OCI-LY1 (cell line): ENCODE data around the gene ELK4.

Experiments
- H2AFZ ChIP-seq: fragments of 200-600 bp; sonication (generic), shearing (Covaris generic); 2 replicates; pipeline ENCODE4 v1.6.0; 2014; ENCODE audit warnings: antibody characterized with exemption, mild to moderate bottlenecking, low read length
- H3F3A ChIP-seq: fragments of 200-600 bp; sonication (generic), shearing (Covaris generic); 2 replicates; pipeline ENCODE4 v1.6.0; 2014; ENCODE audit warnings: mild to moderate bottlenecking, antibody characterized with exemption, low read length, moderate library complexity; ENCODE audit not compliant: insufficient read depth
- H3K27ac ChIP-seq: fragments of 200-600 bp; sonication (generic); 2 replicates; pipeline ENCODE4 v1.5.1; 2014; ENCODE audit warnings: low read length, mixed run types, mild to moderate bottlenecking, low read depth; ENCODE audit not compliant: poor library complexity, severe bottlenecking
- H3K27me3 ChIP-seq: fragments of 200-600 bp; sonication (generic); 2 replicates; pipeline ENCODE4 v1.6.0; 2014; ENCODE audit warnings: antibody characterized with exemption, mild to moderate bottlenecking, low read length, moderate library complexity; ENCODE audit not compliant: insufficient read depth
- H3K36me3 ChIP-seq: fragments of 200-600 bp; sonication (generic); 2 replicates; pipeline ENCODE4 v1.6.1; 2014; ENCODE audit warnings: mild to moderate bottlenecking, antibody characterized with exemption, low read length, moderate library complexity, mixed read lengths; ENCODE audit not compliant: insufficient read depth
- H3K4me1 ChIP-seq: fragments of 200-600 bp; sonication (generic); 2 replicates; pipeline ENCODE4 v1.5.1; 2014; ENCODE audit warnings: mild to moderate bottlenecking, low read length, moderate library complexity; ENCODE audit not compliant: insufficient read depth, severe bottlenecking
- H3K4me2 ChIP-seq: fragments of 200-600 bp; sonication (generic), shearing (Covaris generic); 2 replicates; pipeline ENCODE4 v1.6.1; 2014; ENCODE audit warnings: low read length
- H3K4me3 ChIP-seq: fragments of 200-600 bp; sonication (generic); 2 replicates; pipeline ENCODE4 v1.5.1; 2014; ENCODE audit warnings: low read length, low read depth, mild to moderate bottlenecking, mixed read lengths; ENCODE audit not compliant: poor library complexity, severe bottlenecking
- H3K79me2 ChIP-seq: fragments of 200-600 bp; shearing (Covaris generic); 2 replicates; pipeline ENCODE4 v1.6.1; 2016; ENCODE audit warnings: mixed run types, low read length, mixed read lengths; ENCODE audit not compliant: insufficient read depth
- H3K9ac ChIP-seq: fragments of 200-600 bp; sonication (generic), shearing (Covaris generic); 2 replicates; pipeline ENCODE4 v1.6.1; 2014; ENCODE audit warnings: mild to moderate bottlenecking, low read length, mixed read lengths
- H3K9me2 ChIP-seq: fragments of 200-600 bp; sonication (generic), shearing (Covaris generic); 2 replicates; pipeline ENCODE4 v1.6.1; 2014; ENCODE audit warnings: low read depth, mild to moderate bottlenecking, low read length, mixed read lengths
- H3K9me3 ChIP-seq: fragments of 200-600 bp; shearing (Covaris generic); 2 replicates; pipeline ENCODE4 v1.6.1; 2014; ENCODE audit warnings: low read length, mixed read lengths
- H4K20me1 ChIP-seq: fragments of 200-600 bp; sonication (generic), shearing (Covaris generic); 2 replicates; pipeline ENCODE4 v1.6.0; 2016; ENCODE audit warnings: mild to moderate bottlenecking, low read length; ENCODE audit not compliant: insufficient read depth
- EZH2 ChIP-seq: fragments of 200-600 bp; sonication (generic), shearing (Covaris generic); IDR thresholded peaks from 2 replicates; pipeline ENCODE4 v1.8.0; 2017; ENCODE audit warnings: borderline replicate concordance, mixed run types, mild to moderate bottlenecking, antibody characterized with exemption, low read length, moderate library complexity, mixed read lengths
- TF ChIP-seq, protein P1 (sequence below): fragments of 200-600 bp; sonication (generic), shearing (Covaris generic); IDR thresholded peaks from 2 replicates; pipeline ENCODE4 v1.5.1; 2017; ENCODE audit warnings: mild to moderate bottlenecking, antibody characterized with exemption, low read length, moderate library complexity, mixed read lengths

The ELK4 gene

DNA sequence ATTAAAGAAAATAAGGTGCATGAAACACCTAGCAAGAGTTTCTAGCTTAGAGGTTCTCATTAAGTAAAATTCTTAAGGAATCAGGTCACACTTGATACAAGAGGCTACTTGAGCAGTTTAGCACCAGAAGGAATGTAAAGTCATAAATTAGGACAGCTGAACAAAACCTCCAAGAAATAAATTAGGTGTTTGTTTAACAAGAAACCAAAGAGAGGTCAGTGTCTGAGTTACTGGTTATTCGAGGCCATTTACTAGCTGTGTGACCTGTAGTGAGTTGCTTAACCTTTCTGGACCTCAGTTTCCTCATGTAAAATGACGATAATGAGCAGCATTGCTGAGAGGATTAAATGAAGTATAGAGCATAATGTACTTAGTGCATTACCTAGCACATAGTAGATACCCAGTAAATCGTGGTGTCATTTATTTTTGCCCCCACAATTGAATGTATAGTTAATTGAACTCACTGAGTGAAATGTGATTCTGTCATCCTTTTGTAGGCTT lies 908 bp upstream of the ELK4 start:
- TF ChIP-seq, protein P1, sequence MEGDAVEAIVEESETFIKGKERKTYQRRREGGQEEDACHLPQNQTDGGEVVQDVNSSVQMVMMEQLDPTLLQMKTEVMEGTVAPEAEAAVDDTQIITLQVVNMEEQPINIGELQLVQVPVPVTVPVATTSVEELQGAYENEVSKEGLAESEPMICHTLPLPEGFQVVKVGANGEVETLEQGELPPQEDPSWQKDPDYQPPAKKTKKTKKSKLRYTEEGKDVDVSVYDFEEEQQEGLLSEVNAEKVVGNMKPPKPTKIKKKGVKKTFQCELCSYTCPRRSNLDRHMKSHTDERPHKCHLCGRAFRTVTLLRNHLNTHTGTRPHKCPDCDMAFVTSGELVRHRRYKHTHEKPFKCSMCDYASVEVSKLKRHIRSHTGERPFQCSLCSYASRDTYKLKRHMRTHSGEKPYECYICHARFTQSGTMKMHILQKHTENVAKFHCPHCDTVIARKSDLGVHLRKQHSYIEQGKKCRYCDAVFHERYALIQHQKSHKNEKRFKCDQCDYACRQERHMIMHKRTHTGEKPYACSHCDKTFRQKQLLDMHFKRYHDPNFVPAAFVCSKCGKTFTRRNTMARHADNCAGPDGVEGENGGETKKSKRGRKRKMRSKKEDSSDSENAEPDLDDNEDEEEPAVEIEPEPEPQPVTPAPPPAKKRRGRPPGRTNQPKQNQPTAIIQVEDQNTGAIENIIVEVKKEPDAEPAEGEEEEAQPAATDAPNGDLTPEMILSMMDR, result no peak
- no peak for TF ChIP-seq EZH2
- H4K20me1 ChIP-seq, result no peaks in the 10 kb centered on the region
- peaks cover 8% of the 10 kb centered on the region; the same call in 1 of the 2 replicates for H3K36me3 ChIP-seq
- peaks cover 32% of the 10 kb centered on the region for H3K79me2 ChIP-seq
- 0 out of 2 replicates have a peak overlapping the region, but pooled peaks have one; percentile 22 for H2AFZ ChIP-seq
- no peaks in the 10 kb centered on the region for H3K9me3 ChIP-seq
- no peaks in the 10 kb centered on the region for H3K27me3 ChIP-seq
- H3K9ac ChIP-seq, result peak overlapping the region; percentile 75
- H3K27ac ChIP-seq, result no peak overlapping the region
- peaks cover 34% of the 10 kb centered on the region for H3K4me1 ChIP-seq
- no peaks in the 10 kb centered on the region for H3F3A ChIP-seq
- H3K4me3 ChIP-seq, result peak overlapping the region; percentile 84
- H3K9me2 ChIP-seq, result no peaks in the 10 kb centered on the region
- peak overlapping the region; percentile 90 for H3K4me2 ChIP-seq

DNA sequence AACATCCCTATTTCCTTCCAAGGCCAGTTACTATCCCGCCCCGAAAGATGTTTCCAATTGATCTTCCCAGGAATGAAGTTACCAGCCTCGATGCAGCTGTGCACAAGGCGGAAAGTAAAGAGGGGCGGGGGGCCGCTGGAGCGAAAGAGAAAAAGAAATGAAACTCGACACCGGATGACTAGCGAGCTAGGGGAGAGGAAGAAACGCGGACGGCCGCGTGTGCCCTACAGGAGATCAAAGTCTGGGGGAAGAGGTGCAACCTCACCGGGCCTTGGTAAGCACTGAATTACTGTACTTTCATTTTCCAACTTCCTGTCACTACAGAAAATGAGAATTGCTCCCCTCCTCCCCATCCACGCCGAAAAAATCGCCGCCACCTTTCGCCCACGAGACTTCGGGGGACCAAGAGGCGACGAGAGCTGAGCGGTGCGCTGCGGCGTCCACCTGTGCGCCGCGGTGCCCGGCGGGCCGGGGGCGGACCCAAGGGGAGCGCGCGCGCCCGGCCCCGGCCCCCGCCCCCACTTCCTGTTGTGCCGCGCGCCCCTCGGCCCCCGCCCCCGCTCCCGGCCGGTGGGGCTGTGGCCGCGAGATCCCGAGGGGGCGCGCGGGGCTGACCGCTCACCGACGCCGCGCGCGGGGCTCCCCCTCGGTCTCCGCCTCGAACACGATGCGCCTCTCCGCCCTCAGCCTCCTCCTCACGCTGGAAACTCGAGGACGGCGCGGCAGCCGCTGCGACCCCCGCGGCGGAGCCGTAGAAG lies 622 bp downstream of the ELK4 start:
- TF ChIP-seq EZH2, result no peak
- TF ChIP-seq, protein P1, result no peak

DNA sequence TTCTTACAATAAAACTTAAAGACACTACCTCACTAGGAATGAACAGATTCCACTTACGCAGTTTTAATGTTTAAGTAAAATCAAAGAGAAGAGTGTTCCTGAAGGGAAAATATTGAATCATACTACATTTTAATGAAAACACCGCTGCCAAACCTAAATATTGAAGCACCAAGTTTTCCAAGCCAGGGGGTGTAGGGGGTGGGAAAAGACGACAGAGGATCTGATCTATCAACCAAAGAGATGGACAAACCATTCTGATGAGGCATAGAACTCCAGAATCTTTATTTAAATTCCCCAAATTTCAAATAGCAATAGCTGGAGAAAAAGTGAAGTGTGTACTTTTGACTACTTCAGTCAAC lies 1.2 kb downstream of the ELK4 start:
- peak overlapping the region; percentile 84 for H3K4me3 ChIP-seq
- no peak for TF ChIP-seq EZH2
- TF ChIP-seq, protein P1, result no peak
- H4K20me1 ChIP-seq, result no peaks in the 10 kb centered on the region
- no peaks in the 10 kb centered on the region for H3K9me3 ChIP-seq
- H3K27ac ChIP-seq, result peak overlapping the region; percentile 91
- peaks cover 12% of the 10 kb centered on the region; the same call in 1 of the 2 replicates for H3K36me3 ChIP-seq
- peaks cover 50% of the 10 kb centered on the region for H3K79me2 ChIP-seq
- H2AFZ ChIP-seq, result no peak overlapping the region
- peak overlapping the region; percentile 96 for H3K9ac ChIP-seq
- H3K4me2 ChIP-seq, result peak overlapping the region; percentile 90
- H3K27me3 ChIP-seq, result no peaks in the 10 kb centered on the region
- no peaks in the 10 kb centered on the region for H3K9me2 ChIP-seq
- H3K4me1 ChIP-seq, result peaks cover 53% of the 10 kb centered on the region
- no peaks in the 10 kb centered on the region for H3F3A ChIP-seq

More for the DNA sequence above, 622 bp downstream of the ELK4 start:
- Histone ChIP-seq H3K4me2 (peak overlapping the region; percentile 90), H3K9me3 (no peaks in the 10 kb centered on the region), H3K27ac (peak overlapping the region; percentile 91), H3K36me3 (peaks cover 12% of the 10 kb centered on the region; the same call in 1 of the 2 replicates), H3K79me2 (peaks cover 46% of the 10 kb centered on the region), H2AFZ (no peak overlapping the region), H4K20me1 (no peaks in the 10 kb centered on the region), H3K4me1 (peaks cover 49% of the 10 kb centered on the region), H3K9me2 (no peaks in the 10 kb centered on the region), H3K9ac (peak overlapping the region; percentile 96), H3F3A (no peaks in the 10 kb centered on the region), H3K27me3 (no peaks in the 10 kb centered on the region), H3K4me3 (peak overlapping the region; percentile 84)
